ENCODE measurements around the gene NSMCE1. TPM values are rescaled to one million over a fixed set of nuclear protein-coding genes. Genes with fewer than 3 reads are reported as not detected.
"Not testable (repeated sequence)": the region's sequence is repeated elsewhere in the genome, so short reads cannot be mapped to it uniquely, and the experiment has no call there.

Gene NSMCE1
- total RNA-seq, 2 donors from 2014 or later = 37.6 to 58.2 TPM

GRCh38 chr16:27273670-27274423 is 5.3 kb upstream of the NSMCE1 start:
- Histone ChIP-seq H3K9me3 (no peaks in the 10 kb centered on the region), H3K4me1 (peaks cover 2% of the 10 kb centered on the region), H3K27ac (no peak overlapping the region), H3K27me3 (no peaks in the 10 kb centered on the region), H3K36me3 (no peaks in the 10 kb centered on the region), H3K9ac (ENCODE audit: low read depth in 2 of 2, low read length in 2 of 2) (no peak overlapping the region), H3K4me3 (no peak overlapping the region)
- intact Hi-C loops (cut with DNase I) = no loop called here
- peak; percentile 29 for DNase-seq
- no peak for TF ChIP-seq CTCF (IDR thresholded peaks at IDR 0.05)

- no peaks in the 10 kb centered on the region for H3K36me3 ChIP-seq
- intact Hi-C loops (cut with DNase I) = no loop called here
- DNase-seq = no peak
- no peaks in the 10 kb centered on the region for H3K9me3 ChIP-seq
- no peak for TF ChIP-seq CTCF (IDR thresholded peaks at IDR 0.05)
- no peak overlapping the region for H3K4me3 ChIP-seq
- H3K27ac ChIP-seq = no peak overlapping the region
- no peak overlapping the region for H3K9ac ChIP-seq (ENCODE audit: low read depth in 2 of 2, low read length in 2 of 2)
- H3K27me3 ChIP-seq = no peaks in the 10 kb centered on the region
- peaks cover 2% of the 10 kb centered on the region for H3K4me1 ChIP-seq
Measured at GRCh38 chr16:27273330-27273669, 4.7 kb upstream of the NSMCE1 start.

DNA sequence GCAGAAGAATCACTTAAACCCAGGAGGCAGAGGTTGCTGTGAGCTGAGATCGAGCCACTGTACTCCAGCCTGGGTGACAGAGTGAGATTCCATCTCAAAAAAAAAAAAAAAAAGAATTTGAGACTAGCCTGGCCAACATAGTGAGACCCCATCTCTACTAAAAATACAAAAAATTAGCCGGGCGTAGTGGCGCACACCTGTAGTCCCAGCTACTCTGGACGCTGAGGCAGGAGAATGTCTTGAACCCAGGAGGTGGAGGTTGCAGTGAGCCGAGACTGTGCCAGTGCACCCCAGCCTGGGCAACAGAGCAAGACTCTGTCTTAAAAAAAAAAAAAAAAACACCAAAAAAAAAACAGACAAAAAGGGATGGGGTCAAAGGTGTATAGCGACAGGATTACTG is 4.1 kb upstream of the NSMCE1 start:
- H3K9me3 ChIP-seq; H3K36me3 ChIP-seq; H3K9ac ChIP-seq (ENCODE audit: low read depth in 2 of 2, low read length in 2 of 2): not testable (repeated sequence)

DNA sequence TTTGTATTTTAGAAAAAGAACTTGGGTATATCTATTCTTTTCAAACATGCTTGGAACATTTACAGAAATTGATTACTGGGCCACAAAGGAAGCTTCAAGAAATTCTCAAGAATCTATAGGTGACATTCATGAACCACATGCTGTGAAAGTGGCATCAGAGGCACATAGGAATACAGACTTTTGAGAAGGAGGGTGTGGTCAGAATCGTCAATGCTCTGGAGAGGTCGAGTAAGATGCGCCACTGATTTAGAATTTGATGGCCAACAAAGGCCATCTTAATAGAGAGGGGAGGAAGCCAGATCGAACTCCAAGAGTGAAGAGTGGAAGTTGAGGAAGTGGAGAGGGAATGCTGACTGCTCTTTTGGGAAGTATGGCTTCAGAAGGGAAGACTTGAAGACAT is 3.5 kb upstream of the NSMCE1 start:
- Histone ChIP-seq H3K4me3 (no peak overlapping the region), H3K27me3 (no peaks in the 10 kb centered on the region), H3K4me1 (peaks cover 2% of the 10 kb centered on the region), H3K9me3 (no peaks in the 10 kb centered on the region), H3K9ac (ENCODE audit: low read depth in 2 of 2, low read length in 2 of 2) (no peak overlapping the region), H3K27ac (no peak overlapping the region), H3K36me3 (no peaks in the 10 kb centered on the region)
- intact Hi-C loops (cut with DNase I) = no loop called here
- DNase-seq = no peak
- no peak for TF ChIP-seq CTCF (IDR thresholded peaks at IDR 0.05)

More for the DNA sequence above, 4.1 kb upstream of the NSMCE1 start:
- H3K4me3 ChIP-seq; intact Hi-C loops (cut with DNase I); DNase-seq; H3K27ac ChIP-seq; H3K27me3 ChIP-seq; H3K4me1 ChIP-seq: not testable (repeated sequence)

GRCh38 chr16:27270349-27270748 is 1.8 kb upstream of the NSMCE1 start:
- no peaks in the 10 kb centered on the region for H3K36me3 ChIP-seq
- intact Hi-C loops (cut with DNase I) = no loop called here
- no peak overlapping the region for H3K27ac ChIP-seq
- no peak overlapping the region for H3K4me3 ChIP-seq
- H3K27me3 ChIP-seq = no peaks in the 10 kb centered on the region
- H3K9me3 ChIP-seq = no peaks in the 10 kb centered on the region
- no peak for TF ChIP-seq CTCF (IDR thresholded peaks at IDR 0.05)
- peaks cover 2% of the 10 kb centered on the region for H3K4me1 ChIP-seq
- DNase-seq = no peak
- no peak overlapping the region for H3K9ac ChIP-seq (ENCODE audit: low read depth in 2 of 2, low read length in 2 of 2)
